ENCODE measurements around the gene SLC27A2. TPM values are rescaled to one million over a fixed set of nuclear protein-coding genes. Genes with fewer than 3 reads are reported as not detected.

The SLC27A2 gene
- total and polyA plus RNA-seq, 4 donors = 3.5 to 6.6 (median 5.2) TPM

DNA sequence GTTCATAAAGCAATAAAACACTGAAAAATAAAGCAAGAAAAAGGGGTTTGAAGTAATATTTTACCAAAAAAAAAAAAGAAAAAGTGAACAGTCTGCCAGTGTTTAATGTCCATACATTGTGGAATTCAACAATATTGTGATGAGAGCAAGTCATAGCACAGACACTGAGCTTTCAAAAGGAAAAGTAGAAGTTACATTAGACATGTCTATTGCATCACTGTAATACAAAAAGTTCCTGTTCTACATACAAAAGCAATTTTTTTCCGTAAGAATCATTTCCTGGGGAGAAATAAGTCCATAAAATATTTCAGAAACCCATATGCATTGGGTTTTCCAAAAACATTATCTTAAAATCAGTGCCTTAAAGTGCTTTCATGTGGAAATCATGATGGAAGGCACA is 95.4 kb downstream of the SLC27A2 start:
- no peak for TF ChIP-seq CTCF (IDR thresholded peaks at IDR 0.05; ENCODE audit: control extremely low read depth, extremely low read depth)

DNA sequence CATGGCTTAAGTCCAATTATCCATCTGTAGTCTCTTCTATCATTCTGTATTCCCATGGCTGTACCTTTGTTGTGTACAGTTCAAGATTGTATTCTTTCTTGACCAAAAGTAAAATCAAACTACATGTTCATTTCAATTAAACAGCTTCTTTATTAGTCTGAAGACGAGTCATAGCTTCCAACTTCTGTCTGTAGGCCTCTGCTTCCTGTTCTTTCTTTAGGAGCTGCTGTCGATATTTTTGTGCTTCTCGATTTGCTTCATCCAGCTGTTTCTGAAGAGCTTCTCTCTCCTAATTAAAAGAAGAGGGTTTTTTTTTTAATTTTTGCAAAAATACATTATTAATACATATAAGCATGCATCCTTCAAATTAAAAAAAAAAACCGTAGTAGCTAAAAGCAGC is 96.5 kb downstream of the SLC27A2 start:
- TF ChIP-seq CTCF (IDR thresholded peaks at IDR 0.05; ENCODE audit: control extremely low read depth, extremely low read depth) = no peak
- Histone ChIP-seq H3K4me3 (no peak overlapping the region), H3K36me3 (ENCODE audit: control insufficient read depth in 4 of 4, insufficient read depth in 4 of 4, low read length in 4 of 4) (peaks cover 0 to 4% (median under 1%) of the 10 kb centered on the region in 4 donors), H3K9me3 (ENCODE audit: control insufficient read depth in 4 of 4, insufficient read depth in 3 of 4, low read length in 3 of 4) (no peaks in the 10 kb centered on the region), H3K27ac (ENCODE audit: low read depth in 1 of 2, low read length in 1 of 2) (no peak overlapping the region), H3K9ac (ENCODE audit: insufficient read depth in 1 of 2, low read length in 2 of 2) (no peak overlapping the region), H3K27me3 (ENCODE audit: control insufficient read depth in 3 of 3, insufficient read depth in 3 of 3, low read length in 2 of 3) (no peaks in the 10 kb centered on the region), H3K4me1 (ENCODE audit: control insufficient read depth in 5 of 5, insufficient read depth in 5 of 5, low read length in 5 of 5) (no peaks in the 10 kb centered on the region)
- peak in 1 of 3 donors; percentile 9 for DNase-seq
- WGBS, 2 donors = 50 to 76% methylated on average over 4 of the region's 4 CpGs
- no peak for ATAC-seq (ENCODE audit: insufficient read depth, low FRiP score)

More for the DNA sequence above, 95.4 kb downstream of the SLC27A2 start:
- H3K27ac ChIP-seq (ENCODE audit: low read depth in 1 of 2, low read length in 1 of 2) = no peak overlapping the region
- 33 to 72% methylated on average over 1 of the region's 1 CpG for WGBS, 2 donors
- H3K4me3 ChIP-seq = no peak overlapping the region
- H3K36me3 ChIP-seq (ENCODE audit: control insufficient read depth in 4 of 4, insufficient read depth in 4 of 4, low read length in 4 of 4) = peaks cover 0 to 2% (median under 1%) of the 10 kb centered on the region in 4 donors
- no peaks in the 10 kb centered on the region for H3K27me3 ChIP-seq (ENCODE audit: control insufficient read depth in 3 of 3, insufficient read depth in 3 of 3, low read length in 2 of 3)
- DNase-seq (no peak), ATAC-seq (ENCODE audit: insufficient read depth, low FRiP score) (no peak)
- no peak overlapping the region for H3K9ac ChIP-seq (ENCODE audit: insufficient read depth in 1 of 2, low read length in 2 of 2)
- H3K4me1 ChIP-seq (ENCODE audit: control insufficient read depth in 5 of 5, insufficient read depth in 5 of 5, low read length in 5 of 5) = no peaks in the 10 kb centered on the region
- H3K9me3 ChIP-seq (ENCODE audit: control insufficient read depth in 4 of 4, insufficient read depth in 3 of 4, low read length in 3 of 4) = no peaks in the 10 kb centered on the region

- TF ChIP-seq CTCF (IDR thresholded peaks at IDR 0.05; ENCODE audit: control extremely low read depth, extremely low read depth) = no peak
- WGBS, 2 donors = 96 to 98% methylated on average over 3 of the region's 3 CpGs
- ATAC-seq (ENCODE audit: insufficient read depth, low FRiP score) = no peak
Measured at GRCh38 chr15:50280271-50280670, 98.3 kb downstream of the SLC27A2 start.

DNA sequence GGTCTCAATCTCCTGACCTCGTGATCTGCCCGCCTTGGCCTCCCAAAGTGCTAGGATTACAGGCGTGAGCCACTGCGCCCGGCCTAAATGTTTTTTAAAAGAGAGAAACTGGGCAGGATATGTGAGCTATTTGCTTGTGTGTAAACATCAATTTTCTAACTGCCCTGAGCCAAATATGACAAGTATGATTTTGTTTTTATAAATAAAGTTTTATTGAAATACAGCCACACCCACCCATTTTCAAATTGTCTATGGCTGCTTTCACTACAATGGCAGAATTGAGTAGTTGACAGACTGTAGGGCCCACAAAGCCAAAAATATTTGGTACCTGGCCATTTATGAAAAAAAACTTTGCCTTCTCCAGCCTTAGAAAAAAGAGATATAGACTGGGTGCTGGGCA is 99.4 kb downstream of the SLC27A2 start:
- peaks cover 2 to 7% (median 4%) of the 10 kb centered on the region in 4 donors for H3K36me3 ChIP-seq (ENCODE audit: control insufficient read depth in 4 of 4, insufficient read depth in 4 of 4, low read length in 4 of 4)
- ATAC-seq (ENCODE audit: insufficient read depth, low FRiP score) = no peak
- no peak for DNase-seq
- no peak overlapping the region for H3K4me3 ChIP-seq
- no peak overlapping the region for H3K9ac ChIP-seq (ENCODE audit: insufficient read depth in 1 of 2, low read length in 2 of 2)
- TF ChIP-seq CTCF (IDR thresholded peaks at IDR 0.05; ENCODE audit: control extremely low read depth, extremely low read depth) = no peak
- WGBS, 2 donors = 80 to 100% methylated on average over 5 of the region's 5 CpGs
- no peaks in the 10 kb centered on the region for H3K4me1 ChIP-seq (ENCODE audit: control insufficient read depth in 5 of 5, insufficient read depth in 5 of 5, low read length in 5 of 5)
- H3K27ac ChIP-seq (ENCODE audit: low read depth in 1 of 2, low read length in 1 of 2) = no peak overlapping the region
- no peaks in the 10 kb centered on the region for H3K27me3 ChIP-seq (ENCODE audit: control insufficient read depth in 3 of 3, insufficient read depth in 3 of 3, low read length in 2 of 3)
- H3K9me3 ChIP-seq (ENCODE audit: control insufficient read depth in 4 of 4, insufficient read depth in 3 of 4, low read length in 3 of 4) = no peaks in the 10 kb centered on the region

More at GRCh38 chr15:50280271-50280670, 98.3 kb downstream of the SLC27A2 start:
- Histone ChIP-seq H3K36me3 (ENCODE audit: control insufficient read depth in 4 of 4, insufficient read depth in 4 of 4, low read length in 4 of 4) (peaks cover 0 to 4% (median 2%) of the 10 kb centered on the region in 4 donors), H3K4me3 (no peak overlapping the region), H3K27me3 (ENCODE audit: control insufficient read depth in 3 of 3, insufficient read depth in 3 of 3, low read length in 2 of 3) (no peaks in the 10 kb centered on the region), H3K27ac (ENCODE audit: low read depth in 1 of 2, low read length in 1 of 2) (no peak overlapping the region), H3K9me3 (ENCODE audit: control insufficient read depth in 4 of 4, insufficient read depth in 3 of 4, low read length in 3 of 4) (no peaks in the 10 kb centered on the region), H3K4me1 (ENCODE audit: control insufficient read depth in 5 of 5, insufficient read depth in 5 of 5, low read length in 5 of 5) (no peaks in the 10 kb centered on the region), H3K9ac (ENCODE audit: insufficient read depth in 1 of 2, low read length in 2 of 2) (no peak overlapping the region)
- no peak for DNase-seq

All from lung (tissue), 12 donors.